H9 (cell line): ENCODE data around the gene GLIPR2. TPM values are rescaled to one million over a fixed set of nuclear protein-coding genes. Genes with fewer than 3 reads are reported as not detected.

Experiments used
- DNase-seq: peaks from one replicate; pipeline ENCODE4 v3.0.0-alpha.2; 2017
- H2AFZ ChIP-seq: one replicate; pipeline ENCODE4 v1.6.1; 2013; ENCODE audit warnings: mild to moderate bottlenecking, low read length, control low read depth, moderate library complexity
- H2AK5ac ChIP-seq: 2 replicates; pipeline ENCODE4 v1.6.1; 2013; ENCODE audit warnings: low read length, control low read depth, mixed read lengths; ENCODE audit not compliant: insufficient read length
- H2BK120ac ChIP-seq: one replicate; pipeline ENCODE4 v1.6.1; 2013; ENCODE audit warnings: low read depth, mild to moderate bottlenecking, low read length, control low read depth, inconsistent platforms; ENCODE audit not compliant: poor library complexity, severe bottlenecking
- H2BK12ac ChIP-seq: 2 replicates; pipeline ENCODE4 v1.6.1; 2013; ENCODE audit warnings: low read length, control low read depth, mixed read lengths, low read depth; ENCODE audit not compliant: insufficient read length
- H2BK15ac ChIP-seq: 2 replicates; pipeline ENCODE4 v1.6.1; 2013; ENCODE audit warnings: low read depth, low read length, control low read depth
- H2BK20ac ChIP-seq: one replicate; pipeline ENCODE4 v1.6.1; 2013; ENCODE audit warnings: low read depth, mild to moderate bottlenecking, low read length, control low read depth, inconsistent platforms; ENCODE audit not compliant: poor library complexity, severe bottlenecking
- H2BK5ac ChIP-seq: 2 replicates; pipeline ENCODE4 v1.6.1; 2013; ENCODE audit warnings: low read length, control low read depth, mixed read lengths; ENCODE audit not compliant: insufficient read length
- H3K14ac ChIP-seq: 2 replicates; pipeline ENCODE4 v1.6.1; 2013; ENCODE audit warnings: low read length, control low read depth; ENCODE audit not compliant: insufficient read depth
- H3K18ac ChIP-seq: 2 replicates; pipeline ENCODE4 v1.6.1; 2013; ENCODE audit warnings: low read depth, mild to moderate bottlenecking, mixed read lengths, low read length, control low read depth; ENCODE audit not compliant: insufficient read length
- H3K23ac ChIP-seq: 2 replicates; pipeline ENCODE4 v1.6.1; 2013; ENCODE audit warnings: low read length, control low read depth, mixed read lengths, low read depth; ENCODE audit not compliant: insufficient read length
- H3K23me2 ChIP-seq: 2 replicates; pipeline ENCODE4 v1.6.1; 2013; ENCODE audit warnings: low read depth, mild to moderate bottlenecking, mixed read lengths, low read length, control low read depth; ENCODE audit not compliant: insufficient read length, poor library complexity, severe bottlenecking
- H3K27ac ChIP-seq: 2 replicates; pipeline ENCODE4 v1.5.1; 2013; ENCODE audit warnings: low read length, control low read depth, mixed read lengths, low read depth; ENCODE audit not compliant: insufficient read length
- H3K27me3 ChIP-seq: 2 replicates; pipeline ENCODE4 v1.6.1; 2013; ENCODE audit warnings: low read length, control low read depth, inconsistent platforms; ENCODE audit not compliant: insufficient read depth
- H3K4ac ChIP-seq: 2 replicates; pipeline ENCODE4 v1.6.1; 2013; ENCODE audit warnings: low read depth, mild to moderate bottlenecking, control low read depth, inconsistent platforms, low read length, moderate library complexity
- H3K4me1 ChIP-seq: 2 replicates; pipeline ENCODE4 v1.6.1; 2013; ENCODE audit warnings: low read length, control low read depth, inconsistent platforms; ENCODE audit not compliant: insufficient read depth
- H3K4me2 ChIP-seq: 2 replicates; pipeline ENCODE4 v1.6.1; 2013; ENCODE audit warnings: low read length, control low read depth, mixed read lengths; ENCODE audit not compliant: insufficient read length, insufficient read depth
- H3K56ac ChIP-seq: 2 replicates; pipeline ENCODE4 v1.6.1; 2013; ENCODE audit warnings: low read depth, mild to moderate bottlenecking, mixed read lengths, low read length, control low read depth; ENCODE audit not compliant: insufficient read length
- H3K79me1 ChIP-seq: 2 replicates; pipeline ENCODE4 v1.6.1; 2013; ENCODE audit warnings: low read depth, mild to moderate bottlenecking, moderate library complexity, low read length, control low read depth, inconsistent platforms; ENCODE audit not compliant: insufficient read depth, poor library complexity, severe bottlenecking
- H3K79me2 ChIP-seq: 2 replicates; pipeline ENCODE4 v1.6.1; 2013; ENCODE audit warnings: low read length, control low read depth, inconsistent platforms; ENCODE audit not compliant: insufficient read depth
- H3K9ac ChIP-seq: 2 replicates; pipeline ENCODE4 v1.6.1; 2013; ENCODE audit warnings: low read length, control low read depth, mixed read lengths; ENCODE audit not compliant: insufficient read length; ENCODE audit errors: extremely low read depth
- H3K9me3 ChIP-seq: one replicate; pipeline ENCODE4 v1.6.1; 2013; ENCODE audit warnings: low read depth, low read length, inconsistent platforms; ENCODE audit not compliant: control insufficient read depth
- H3T11ph ChIP-seq: one replicate; pipeline ENCODE4 v1.6.1; 2013; ENCODE audit warnings: mild to moderate bottlenecking, low read length, control low read depth, inconsistent platforms
- H4K20me1 ChIP-seq: one replicate; pipeline ENCODE4 v1.6.1; 2013; ENCODE audit not compliant: control insufficient read depth, insufficient read length, insufficient read depth
- H4K5ac ChIP-seq: 2 replicates; pipeline ENCODE4 v1.6.1; 2013; ENCODE audit warnings: low read depth, mild to moderate bottlenecking, mixed read lengths, low read length, control low read depth; ENCODE audit not compliant: insufficient read length
- H4K8ac ChIP-seq: replicated peaks from 2 replicates; pipeline ENCODE4 v1.6.1; 2013; ENCODE audit warnings: low read length, control low read depth, mixed read lengths, low read depth; ENCODE audit not compliant: insufficient read length
- H4K91ac ChIP-seq: 2 replicates; pipeline ENCODE4 v1.6.1; 2013; ENCODE audit warnings: low read depth, mild to moderate bottlenecking, moderate library complexity, mixed read lengths, low read length, control low read depth; ENCODE audit not compliant: insufficient read length
- H3K27ac Mint-ChIP-seq, 3 experiments: 2 replicates in 2 of 3; 3 replicates in 1 of 3; pipeline ENCODE4 v1.8.0; 2020 to 2021; ENCODE audit warnings: mixed read lengths in 3 of 3, mild to moderate bottlenecking in 1 of 3, moderate library complexity in 1 of 3
- H3K27me3 Mint-ChIP-seq: 2 replicates; pipeline ENCODE4 v1.8.0; 2021; ENCODE audit warnings: low read depth, mild to moderate bottlenecking, moderate library complexity, mixed read lengths
- H3K36me3 Mint-ChIP-seq, 3 experiments: 2 replicates in 2 of 3; 3 replicates in 1 of 3; pipeline ENCODE4 v1.8.0; 2020 to 2021; ENCODE audit warnings: low read depth in 3 of 3, mixed read lengths in 3 of 3; ENCODE audit not compliant: insufficient read depth in 1 of 3
- H3K4me1 Mint-ChIP-seq, 2 experiments: 2 replicates each; pipeline ENCODE4 v1.8.0; 2020; ENCODE audit warnings: mixed read lengths in 2 of 2
- H3K4me3 Mint-ChIP-seq, 2 experiments: 2 replicates in 1 of 2; 3 replicates in 1 of 2; pipeline ENCODE4 v1.8.0; 2020 to 2021; ENCODE audit warnings: mild to moderate bottlenecking in 2 of 2, mixed read lengths in 2 of 2, moderate library complexity in 1 of 2
- H3K9me3 Mint-ChIP-seq, 2 experiments: 2 replicates in 1 of 2; 3 replicates in 1 of 2; pipeline ENCODE4 v1.8.0; 2020; ENCODE audit warnings: mild to moderate bottlenecking in 2 of 2, mixed read lengths in 2 of 2, moderate library complexity in 1 of 2
- CTCF ChIP-seq: fragments of 200-600 bp; sonication (generic); conservative IDR thresholded peaks from 3 replicates; pipeline ENCODE4 v1.8.0; 2021; ENCODE audit warnings: antibody characterized with exemption, mild to moderate bottlenecking
- WGBS: extraction: QIAGEN DNeasy Blood & Tissue Kit; methylation state at CpG from one replicate; pipeline ENCODE4 v1.1.7; 2013; ENCODE audit warnings: missing lambda C conversion rate, low lambda C conversion rate, mixed read lengths; ENCODE audit not compliant: insufficient read length; ENCODE audit errors: extremely low coverage; 5-methylcytosine and 5-hydroxymethylcytosine counted together
- total RNA-seq: library from RNA; stranded (reverse); gene quantifications from 2 replicates; pipeline ENCODE4 v1.2.1, GENCODE V29; 2021

GLIPR2 gene
- total RNA-seq, 1 experiment from 2014 or later, result 10.0 TPM

DNA sequence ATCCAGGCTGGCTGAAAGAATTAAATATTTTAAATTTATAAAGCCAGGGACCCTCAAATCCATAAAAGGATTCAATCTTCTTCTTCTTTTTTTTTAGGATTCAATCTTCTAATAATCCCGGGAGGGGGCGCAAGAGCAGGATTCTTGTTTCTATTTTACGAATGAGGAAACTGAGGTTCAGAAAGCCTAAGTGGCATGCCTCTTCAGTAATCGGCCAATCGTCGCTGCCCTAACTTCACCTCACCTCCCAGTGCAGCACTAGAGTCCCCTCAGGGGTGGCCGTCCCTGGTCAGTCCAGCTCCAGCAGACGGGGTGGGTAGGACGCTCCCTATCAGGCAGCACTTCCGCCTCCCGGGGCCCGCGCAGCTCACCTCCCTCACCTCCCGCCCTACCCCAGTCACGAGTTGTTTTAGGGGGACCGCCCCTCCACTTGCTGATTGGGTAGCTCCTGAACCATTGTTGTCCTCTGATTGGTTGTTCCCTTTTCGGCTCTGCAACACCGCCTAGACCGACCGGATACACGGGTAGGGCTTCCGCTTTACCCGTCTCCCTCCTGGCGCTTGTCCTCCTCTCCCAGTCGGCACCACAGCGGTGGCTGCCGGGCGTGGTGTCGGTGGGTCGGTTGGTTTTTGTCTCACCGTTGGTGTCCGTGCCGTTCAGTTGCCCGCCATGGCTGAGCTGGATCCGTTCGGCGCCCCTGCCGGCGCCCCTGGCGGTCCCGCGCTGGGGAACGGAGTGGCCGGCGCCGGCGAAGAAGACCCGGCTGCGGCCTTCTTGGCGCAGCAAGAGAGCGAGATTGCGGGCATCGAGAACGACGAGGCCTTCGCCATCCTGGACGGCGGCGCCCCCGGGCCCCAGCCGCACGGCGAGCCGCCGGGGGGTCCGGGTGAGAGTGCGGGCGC lies 54.1 kb downstream of the GLIPR2 start, which contains the start of gene CLTA:
Gene CLTA, plus strand, starts transcription at position 534 of the 902 bp plus-strand sequence. Its CDS starts 136 bp downstream, at position 670.
- peaks cover 10% of the 10 kb centered on the region for H3K79me1 ChIP-seq
- peaks cover 37% of the 10 kb centered on the region for H3K79me2 ChIP-seq
- no peak within 1 kb of the TSS for H2BK120ac ChIP-seq
- no peak within 1 kb of the TSS for H4K91ac ChIP-seq
- no peak within 1 kb of the TSS for H4K8ac ChIP-seq
- DNase-seq, result peak; percentile 99
- peaks cover 6 to 12% (median 11%) of the 10 kb centered on the region in 3 experiments; a peak in 6 of 7 replicates for H3K36me3 Mint-ChIP-seq
- H3K27me3 ChIP-seq, result no peaks in the 10 kb centered on the region
- H3K4me3 Mint-ChIP-seq, result peak within 1 kb of the TSS; percentile 94 to 96
- no CpG with 5 or more reads among the region's 68 CpGs for WGBS
- no peak within 1 kb of the TSS for H3T11ph ChIP-seq
- H3K14ac ChIP-seq, result peak within 1 kb of the TSS; percentile 74
- no peak within 1 kb of the TSS for H3K23ac ChIP-seq
- peak within 1 kb of the TSS; percentile 71 for H3K18ac ChIP-seq
- H3K27ac Mint-ChIP-seq, result peak within 1 kb of the TSS; percentile 86 to 96 (median 91); a peak in 6 of 7 replicates
- H3K27ac ChIP-seq, result peak within 1 kb of the TSS; percentile 53
- no peak within 1 kb of the TSS for H4K5ac ChIP-seq
- H3K4me2 ChIP-seq, result peak within 1 kb of the TSS; percentile 95
- no peaks in the 10 kb centered on the region for H4K20me1 ChIP-seq
- no peaks in the 10 kb centered on the region for H3K9me3 ChIP-seq
- H3K4me1 ChIP-seq, result peaks cover 6% of the 10 kb centered on the region; the same call in 1 of the 2 replicates
- peak within 1 kb of the TSS; percentile 76 for H2AFZ ChIP-seq
- H2BK15ac ChIP-seq, result no peak within 1 kb of the TSS
- no peak within 1 kb of the TSS for H2AK5ac ChIP-seq
- no peaks in the 10 kb centered on the region for H3K9me3 Mint-ChIP-seq
- no peak within 1 kb of the TSS for H3K4ac ChIP-seq
- peak within 1 kb of the TSS; percentile 91 for H3K9ac ChIP-seq
- H3K23me2 ChIP-seq, result peaks cover 10% of the 10 kb centered on the region
- H3K56ac ChIP-seq, result no peak within 1 kb of the TSS
- H2BK12ac ChIP-seq, result no peak within 1 kb of the TSS
- peak; percentile 65 for TF ChIP-seq CTCF
- H2BK5ac ChIP-seq, result no peak within 1 kb of the TSS
- H3K27me3 Mint-ChIP-seq, result peaks cover 10% of the 10 kb centered on the region
- peaks cover 23 to 26% of the 10 kb centered on the region in 2 experiments for H3K4me1 Mint-ChIP-seq
- H2BK20ac ChIP-seq, result no peak within 1 kb of the TSS
